Neural cell (in vitro differentiated cells): ENCODE data around the gene STARD5. TPM values are rescaled to one million over a fixed set of nuclear protein-coding genes. Genes with fewer than 3 reads are reported as not detected.

Experiments used
- H2AFZ ChIP-seq: fragments of 200-600, 300-800 bp; sonication (generic), shearing (Covaris generic); 2 replicates; pipeline ENCODE4 v1.6.0; 2014; ENCODE audit warnings: low read depth, mild to moderate bottlenecking, antibody characterized with exemption, low read length, moderate library complexity
- H3F3A ChIP-seq: fragments of 200-600 bp; shearing (Covaris generic); 2 replicates; pipeline ENCODE4 v1.6.1; 2016; ENCODE audit warnings: mild to moderate bottlenecking, moderate library complexity, mixed read lengths, antibody characterized with exemption, low read length; ENCODE audit not compliant: insufficient read depth, poor library complexity, severe bottlenecking
- H3K27ac ChIP-seq: fragments of 200-600, 300-800 bp; sonication (generic), shearing (Covaris generic); 2 replicates; pipeline ENCODE4 v1.5.1; 2014; ENCODE audit warnings: mild to moderate bottlenecking, low read length, moderate library complexity
- H3K27me3 ChIP-seq: fragments of 300-800, 200-600 bp; sonication (generic), shearing (Covaris generic); 2 replicates; pipeline ENCODE4 v1.6.0; 2014; ENCODE audit warnings: mild to moderate bottlenecking, low read depth, low read length, moderate library complexity; ENCODE audit not compliant: insufficient read depth
- H3K36me3 ChIP-seq: fragments of 300-800, 200-600 bp; sonication (generic), shearing (Covaris generic); 2 replicates; pipeline ENCODE4 v1.5.1; 2014; ENCODE audit warnings: mild to moderate bottlenecking, antibody characterized with exemption, low read length, moderate library complexity; ENCODE audit not compliant: insufficient read depth
- H3K4me2 ChIP-seq: fragments of 300-800, 200-600 bp; sonication (generic), shearing (Covaris generic); 2 replicates; pipeline ENCODE4 v1.6.0; 2014; ENCODE audit warnings: mild to moderate bottlenecking, low read length
- H3K4me3 ChIP-seq: fragments of 300-800, 200-600 bp; sonication (generic), shearing (Covaris generic); 2 replicates; pipeline ENCODE4 v1.5.1; 2014; ENCODE audit warnings: mild to moderate bottlenecking, low read length, moderate library complexity
- H3K79me2 ChIP-seq: fragments of 200-600 bp; shearing (Covaris generic); replicated peaks from 2 replicates; pipeline ENCODE4 v1.6.0; 2014; ENCODE audit warnings: mild to moderate bottlenecking, low read length, moderate library complexity; ENCODE audit not compliant: insufficient read depth
- H3K9ac ChIP-seq: fragments of 300-800, 200-600 bp; sonication (generic), shearing (Covaris generic); 2 replicates; pipeline ENCODE4 v1.6.1; 2016; ENCODE audit warnings: mild to moderate bottlenecking, low read length, mixed read lengths
- H3K9me2 ChIP-seq: fragments of 200-600 bp; shearing (Covaris generic); 2 replicates; pipeline ENCODE4 v1.6.1; 2016; ENCODE audit warnings: mild to moderate bottlenecking, low read length, mixed read lengths; ENCODE audit not compliant: insufficient read depth
- H3K9me3 ChIP-seq: fragments of 200-600, 300-800 bp; sonication (generic), shearing (Covaris generic); 2 replicates; pipeline ENCODE4 v1.6.1; 2016; ENCODE audit warnings: mild to moderate bottlenecking, mixed run types, low read length, moderate library complexity, mixed read lengths
- H4K20me1 ChIP-seq: fragments of 200-600 bp; shearing (Covaris generic); 2 replicates; pipeline ENCODE4 v1.6.1; 2016; ENCODE audit warnings: mild to moderate bottlenecking, mixed run types; ENCODE audit not compliant: insufficient read depth
- CTCF ChIP-seq: fragments of 450-650 bp; IDR thresholded peaks from 2 replicates; pipeline ENCODE4 v1.5.1; 2014; ENCODE audit warnings: antibody characterized with exemption, mild to moderate bottlenecking, moderate library complexity; ENCODE audit not compliant: poor library complexity, severe bottlenecking
- EP300 ChIP-seq: fragments of 450-650 bp; conservative IDR thresholded peaks from 2 replicates; pipeline ENCODE4 v1.6.1; 2014; ENCODE audit warnings: antibody characterized with exemption, mild to moderate bottlenecking, moderate library complexity; ENCODE audit not compliant: poor library complexity, severe bottlenecking
- EZH2 ChIP-seq: fragments of 200-600, 300-800 bp; shearing (Covaris generic), sonication (generic); IDR thresholded peaks from 2 replicates; pipeline ENCODE4 v1.6.1; 2014; ENCODE audit warnings: antibody characterized with exemption, low read length, borderline replicate concordance, mild to moderate bottlenecking; ENCODE audit not compliant: insufficient read depth, poor library complexity, severe bottlenecking
- MXI1 ChIP-seq: fragments of 450-650 bp; conservative IDR thresholded peaks from 2 replicates; pipeline ENCODE4 v1.6.1; 2014; ENCODE audit warnings: antibody characterized with exemption, mild to moderate bottlenecking; ENCODE audit not compliant: poor library complexity, severe bottlenecking
- POLR2AphosphoS5 ChIP-seq: IDR thresholded peaks from 2 replicates; pipeline ENCODE4 v1.6.1; 2012
- RAD21 ChIP-seq: fragments of 450-650 bp; conservative IDR thresholded peaks from 2 replicates; pipeline ENCODE4 v1.6.1; 2014; ENCODE audit warnings: antibody characterized with exemption, mild to moderate bottlenecking, moderate library complexity
- REST ChIP-seq: IDR thresholded peaks from 2 replicates; pipeline ENCODE4 v1.6.1; 2012; ENCODE audit warnings: borderline replicate concordance
- SMC3 ChIP-seq: fragments of 450-650 bp; conservative IDR thresholded peaks from 2 replicates; pipeline ENCODE4 v1.6.1; 2014; ENCODE audit warnings: antibody characterized with exemption, mild to moderate bottlenecking, moderate library complexity; ENCODE audit not compliant: poor library complexity
- TAF1 ChIP-seq: IDR thresholded peaks from 2 replicates; pipeline ENCODE4 v1.6.1; 2012; ENCODE audit warnings: low read depth
- polyA plus RNA-seq: library from polyadenylated mRNA; depleted of rRNA; stranded (reverse); fragments of >200 nt; gene quantifications from 2 replicates; pipeline ENCODE4 v1.2.3, GENCODE V29; 2014

Gene STARD5
- polyA plus RNA-seq, 1 donor from 2014 or later = 0.76 TPM

GRCh38 chr15:81281766-81282605, 42.0 kb downstream of the STARD5 start:
- Histone ChIP-seq H2AFZ (no peak overlapping the region), H3K36me3 (no peaks in the 10 kb centered on the region), H4K20me1 (no peaks in the 10 kb centered on the region), H3K4me2 (no peak overlapping the region), H3K79me2 (no peaks in the 10 kb centered on the region), H3K4me3 (no peak overlapping the region), H3K9me3 (no peaks in the 10 kb centered on the region), H3F3A (no peaks in the 10 kb centered on the region), H3K9ac (no peak overlapping the region), H3K27me3 (no peaks in the 10 kb centered on the region), H3K9me2 (no peaks in the 10 kb centered on the region), H3K27ac (no peak overlapping the region)
- no peak for TF ChIP-seq EZH2
- TF ChIP-seq SMC3 = no peak
- no peak for TF ChIP-seq POLR2AphosphoS5
- no peak for TF ChIP-seq EP300
- no peak for TF ChIP-seq REST
- no peak for TF ChIP-seq MXI1
- TF ChIP-seq CTCF = no peak
- no peak for TF ChIP-seq RAD21

- Histone ChIP-seq H3K9me3 (no peaks in the 10 kb centered on the region), H3K4me3 (no peak overlapping the region)
These were observed 42.5 kb downstream of the STARD5 start for GRCh38 chr15:81281456-81281735.

More at GRCh38 chr15:81281456-81281735, 42.5 kb downstream of the STARD5 start:
- Histone ChIP-seq H3K27ac (no peak overlapping the region), H3K9me2 (no peaks in the 10 kb centered on the region), H2AFZ (no peak overlapping the region), H3K79me2 (no peaks in the 10 kb centered on the region), H3K9ac (no peak overlapping the region), H3F3A (no peaks in the 10 kb centered on the region), H3K4me2 (no peak overlapping the region), H4K20me1 (no peaks in the 10 kb centered on the region), H3K27me3 (no peaks in the 10 kb centered on the region), H3K36me3 (no peaks in the 10 kb centered on the region)
- no peak for TF ChIP-seq TAF1
- no peak for TF ChIP-seq EZH2
- TF ChIP-seq RAD21 = no peak
- TF ChIP-seq SMC3 = no peak
- TF ChIP-seq EP300 = no peak
- no peak for TF ChIP-seq POLR2AphosphoS5
- TF ChIP-seq MXI1 = no peak
- TF ChIP-seq REST = no peak
- no peak for TF ChIP-seq CTCF
